OCI-LY3 (cell line): ENCODE data around the gene GFPT2.

Experiments used
- H2AFZ ChIP-seq: fragments of 200-600, 300-600 bp; shearing (Covaris generic); 2 replicates; pipeline ENCODE4 v1.6.0; 2014; ENCODE audit warnings: antibody characterized with exemption, low read depth, low read length
- H3K27ac ChIP-seq: fragments of 200-600, 300-600 bp; sonication (generic); 2 replicates; pipeline ENCODE4 v1.5.1; 2014; ENCODE audit warnings: mild to moderate bottlenecking, low read length, moderate library complexity, mixed read lengths
- H3K27me3 ChIP-seq: fragments of 200-600, 300-600 bp; sonication (generic); 2 replicates; pipeline ENCODE4 v1.6.1; 2014; ENCODE audit warnings: low read depth, low read length, mixed read lengths
- H3K36me3 ChIP-seq: fragments of 200-600, 300-600 bp; sonication (generic); replicated peaks from 2 replicates; pipeline ENCODE3; 2014; ENCODE audit warnings: low read depth, low read length, mixed read lengths
- H3K4me1 ChIP-seq: fragments of 300-600, 200-600 bp; sonication (generic); 2 replicates; pipeline ENCODE4 v1.6.1; 2014; ENCODE audit warnings: low read length, mixed read lengths
- H3K4me2 ChIP-seq: fragments of 200-600, 300-600 bp; sonication (generic); 2 replicates; pipeline ENCODE4 v1.6.1; 2014; ENCODE audit warnings: low read length, mixed read lengths
- H3K4me3 ChIP-seq: fragments of 300-600, 200-600 bp; sonication (generic); 2 replicates; pipeline ENCODE4 v1.5.1; 2014; ENCODE audit warnings: antibody characterized with exemption, mild to moderate bottlenecking, low read length, moderate library complexity
- H3K79me2 ChIP-seq: fragments of 300-600, 200-600 bp; shearing (Covaris generic); 2 replicates; pipeline ENCODE4 v1.6.1; 2014; ENCODE audit warnings: mild to moderate bottlenecking, low read length, mixed read lengths
- H3K9ac ChIP-seq: fragments of 300-600, 200-600 bp; shearing (Covaris generic); 2 replicates; pipeline ENCODE4 v1.6.0; 2014; ENCODE audit warnings: mild to moderate bottlenecking, low read length, moderate library complexity
- H3K9me3 ChIP-seq: fragments of 200-600, 300-600 bp; shearing (Covaris generic); 2 replicates; pipeline ENCODE4 v1.6.1; 2014; ENCODE audit warnings: low read length, mixed read lengths; ENCODE audit not compliant: insufficient read depth
- H4K20me1 ChIP-seq: fragments of 200-600, 300-600 bp; sonication (generic); 2 replicates; pipeline ENCODE4 v1.6.1; 2016; ENCODE audit warnings: low read length, mixed read lengths; ENCODE audit not compliant: insufficient read depth
- EZH2phosphoT487 ChIP-seq: fragments of 200-600 bp; shearing (Covaris generic); IDR thresholded peaks from 2 replicates; pipeline ENCODE4 v1.6.1; 2018; ENCODE audit warnings: antibody characterized with exemption, mixed run types, low read depth
- TF ChIP-seq, protein P1 (sequence below): fragments of 200-600, 300-600 bp; sonication (generic); IDR thresholded peaks from 2 replicates; pipeline ENCODE4 v1.5.1; 2014; ENCODE audit warnings: antibody characterized with exemption, low read length, low read depth

GFPT2 gene

GRCh38 chr5:180311216-180311615 is 41.9 kb downstream of the GFPT2 start:
- H3K4me2 ChIP-seq: no peak overlapping the region
- H4K20me1 ChIP-seq: no peaks in the 10 kb centered on the region
- no peaks in the 10 kb centered on the region for H3K36me3 ChIP-seq
- H3K27ac ChIP-seq: no peak overlapping the region
- H3K9ac ChIP-seq: no peak overlapping the region
- H3K9me3 ChIP-seq: no peaks in the 10 kb centered on the region
- no peak overlapping the region for H2AFZ ChIP-seq
- no peaks in the 10 kb centered on the region for H3K79me2 ChIP-seq
- H3K4me3 ChIP-seq: no peak overlapping the region
- TF ChIP-seq EZH2phosphoT487: no peak
- TF ChIP-seq, protein P1, sequence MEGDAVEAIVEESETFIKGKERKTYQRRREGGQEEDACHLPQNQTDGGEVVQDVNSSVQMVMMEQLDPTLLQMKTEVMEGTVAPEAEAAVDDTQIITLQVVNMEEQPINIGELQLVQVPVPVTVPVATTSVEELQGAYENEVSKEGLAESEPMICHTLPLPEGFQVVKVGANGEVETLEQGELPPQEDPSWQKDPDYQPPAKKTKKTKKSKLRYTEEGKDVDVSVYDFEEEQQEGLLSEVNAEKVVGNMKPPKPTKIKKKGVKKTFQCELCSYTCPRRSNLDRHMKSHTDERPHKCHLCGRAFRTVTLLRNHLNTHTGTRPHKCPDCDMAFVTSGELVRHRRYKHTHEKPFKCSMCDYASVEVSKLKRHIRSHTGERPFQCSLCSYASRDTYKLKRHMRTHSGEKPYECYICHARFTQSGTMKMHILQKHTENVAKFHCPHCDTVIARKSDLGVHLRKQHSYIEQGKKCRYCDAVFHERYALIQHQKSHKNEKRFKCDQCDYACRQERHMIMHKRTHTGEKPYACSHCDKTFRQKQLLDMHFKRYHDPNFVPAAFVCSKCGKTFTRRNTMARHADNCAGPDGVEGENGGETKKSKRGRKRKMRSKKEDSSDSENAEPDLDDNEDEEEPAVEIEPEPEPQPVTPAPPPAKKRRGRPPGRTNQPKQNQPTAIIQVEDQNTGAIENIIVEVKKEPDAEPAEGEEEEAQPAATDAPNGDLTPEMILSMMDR: no peak
- H3K4me1 ChIP-seq: no peaks in the 10 kb centered on the region
- no peaks in the 10 kb centered on the region for H3K27me3 ChIP-seq

GRCh38 chr5:180306796-180307195 is 46.3 kb downstream of the GFPT2 start:
- Histone ChIP-seq H3K4me3 (no peak overlapping the region), H3K27ac (no peak overlapping the region), H2AFZ (no peak overlapping the region), H3K4me1 (no peaks in the 10 kb centered on the region), H3K36me3 (no peaks in the 10 kb centered on the region), H3K79me2 (no peaks in the 10 kb centered on the region), H3K27me3 (no peaks in the 10 kb centered on the region; the same call in 1 of the 2 replicates), H3K9ac (no peak overlapping the region), H4K20me1 (no peaks in the 10 kb centered on the region), H3K9me3 (no peaks in the 10 kb centered on the region), H3K4me2 (no peak overlapping the region)
- no peak for TF ChIP-seq EZH2phosphoT487
- TF ChIP-seq, protein P1: no peak

DNA sequence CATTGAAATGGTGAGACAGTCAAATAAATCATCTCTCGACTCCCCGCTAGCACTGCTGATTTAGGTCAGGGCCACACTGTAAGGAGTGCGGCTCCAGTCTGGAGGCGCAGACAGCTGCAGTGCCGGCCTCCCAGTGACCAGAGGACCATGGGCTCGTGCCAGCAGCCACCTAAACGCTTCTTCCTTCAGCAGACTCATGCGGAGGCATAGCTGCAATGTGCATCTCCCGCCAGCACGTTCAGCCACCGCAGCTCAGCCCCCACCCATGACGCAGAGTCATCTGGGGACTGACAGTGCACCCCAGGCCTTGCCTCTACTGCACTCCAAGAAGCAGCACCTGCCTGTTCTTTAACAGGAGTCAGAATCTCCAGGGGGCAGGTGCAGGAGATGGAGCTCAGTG is 47.7 kb downstream of the GFPT2 start:
- Histone ChIP-seq H3K9ac (no peak overlapping the region), H3K4me3 (no peak overlapping the region), H3K4me1 (no peaks in the 10 kb centered on the region), H4K20me1 (no peaks in the 10 kb centered on the region), H3K79me2 (no peaks in the 10 kb centered on the region), H2AFZ (no peak overlapping the region), H3K9me3 (no peaks in the 10 kb centered on the region), H3K36me3 (no peaks in the 10 kb centered on the region), H3K4me2 (no peak overlapping the region), H3K27ac (no peak overlapping the region), H3K27me3 (peaks cover 10% of the 10 kb centered on the region)
- TF ChIP-seq, protein P1: no peak
- TF ChIP-seq EZH2phosphoT487: no peak

GRCh38 chr5:180304431-180305375 is 48.4 kb downstream of the GFPT2 start:
- TF ChIP-seq EZH2phosphoT487: no peak
- TF ChIP-seq, protein P1: no peak
- H3K4me2 ChIP-seq: no peak overlapping the region
- H4K20me1 ChIP-seq: no peaks in the 10 kb centered on the region
- H3K9me3 ChIP-seq: no peaks in the 10 kb centered on the region
- no peaks in the 10 kb centered on the region for H3K79me2 ChIP-seq
- no peaks in the 10 kb centered on the region for H3K4me1 ChIP-seq
- H3K36me3 ChIP-seq: no peaks in the 10 kb centered on the region
- H3K27me3 ChIP-seq: peaks cover 13% of the 10 kb centered on the region
- H3K4me3 ChIP-seq: no peak overlapping the region
- H3K9ac ChIP-seq: no peak overlapping the region
- no peak overlapping the region for H2AFZ ChIP-seq
- no peak overlapping the region for H3K27ac ChIP-seq
